ENCODE results near the gene POLR1C.

The POLR1C gene

DNA sequence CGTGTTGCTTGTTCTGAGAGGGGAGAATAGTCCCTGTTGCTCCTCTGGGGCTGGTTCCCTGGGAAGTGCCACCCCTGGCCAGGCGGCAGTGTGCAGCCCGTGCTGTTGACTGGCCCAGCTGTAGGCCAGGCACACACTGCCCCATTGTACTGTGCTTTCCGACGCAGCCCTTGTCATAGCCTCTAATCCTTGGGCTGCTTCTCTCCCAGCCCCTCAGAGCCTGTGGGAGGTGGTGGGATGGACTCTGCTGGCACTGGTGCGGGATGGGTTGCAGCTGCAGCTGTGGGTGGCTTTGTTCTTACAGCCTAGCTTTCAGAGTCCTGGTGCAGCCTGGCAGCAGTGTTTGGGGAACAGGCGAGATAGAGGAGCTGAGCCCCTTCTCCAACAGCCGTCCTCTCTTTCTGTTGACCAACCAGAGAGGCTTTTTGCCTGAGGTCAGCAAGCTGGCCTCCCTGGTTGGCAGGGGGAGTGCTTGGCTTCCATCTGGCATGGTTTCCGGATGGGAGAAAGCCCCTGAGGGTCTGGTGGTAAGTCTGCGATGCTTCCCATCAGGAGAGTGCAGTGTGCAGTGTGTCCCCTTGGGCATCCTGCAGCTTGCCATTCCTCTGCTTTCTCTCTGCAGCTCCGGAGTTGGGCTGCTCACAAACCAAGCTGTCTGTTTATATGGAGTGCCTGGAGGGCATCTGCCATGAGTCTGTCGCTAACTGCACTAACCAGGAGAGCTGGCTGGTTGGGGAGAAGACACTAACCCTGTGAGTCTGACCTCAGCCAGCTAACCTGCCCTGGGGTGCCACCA, 27.4 kb upstream of the POLR1C start:
- H3K27me3 ChIP-seq (ENCODE audit: insufficient read depth, low read length) = no peaks in the 10 kb centered on the region
- no peak for TF ChIP-seq CTCF (IDR thresholded peaks at IDR 0.05; ENCODE audit: low read length)
- TF ChIP-seq EZH2 (IDR thresholded peaks at IDR 0.05; ENCODE audit: borderline replicate concordance, low read length) = no peak
- H3K9ac ChIP-seq (ENCODE audit: low read length) = no peak overlapping the region
- H4K20me1 ChIP-seq (ENCODE audit: insufficient read depth, low read length) = no peaks in the 10 kb centered on the region
- no peaks in the 10 kb centered on the region for H3K79me2 ChIP-seq (ENCODE audit: insufficient read depth, low read length)
- H2AFZ ChIP-seq (ENCODE audit: low read length) = no peak overlapping the region
- H3K27ac ChIP-seq (ENCODE audit: low read depth, low read length, poor library complexity, severe bottlenecking) = no peak overlapping the region
- no peaks in the 10 kb centered on the region for H3K9me2 ChIP-seq (ENCODE audit: low read depth, low read length)
- H3K4me1 ChIP-seq (ENCODE audit: insufficient read depth, low read length, severe bottlenecking) = peaks cover 6% of the 10 kb centered on the region
- no peaks in the 10 kb centered on the region for H3K36me3 ChIP-seq (ENCODE audit: insufficient read depth, low read length)
- H3F3A ChIP-seq (ENCODE audit: insufficient read depth, low read length) = no peaks in the 10 kb centered on the region
- H3K4me2 ChIP-seq (ENCODE audit: low read length) = no peak overlapping the region
- no peaks in the 10 kb centered on the region for H3K9me3 ChIP-seq (ENCODE audit: low read length)
- H3K4me3 ChIP-seq (ENCODE audit: low read depth, low read length, poor library complexity, severe bottlenecking) = no peak overlapping the region

GRCh38 chr6:43490523-43490939, 26.4 kb upstream of the POLR1C start:
- H3K9me2 ChIP-seq (ENCODE audit: low read depth, low read length) = no peaks in the 10 kb centered on the region
- H3K4me1 ChIP-seq (ENCODE audit: insufficient read depth, low read length, severe bottlenecking) = peaks cover 6% of the 10 kb centered on the region
- H3K27me3 ChIP-seq (ENCODE audit: insufficient read depth, low read length) = no peaks in the 10 kb centered on the region
- H3K9ac ChIP-seq (ENCODE audit: low read length) = no peak overlapping the region
- TF ChIP-seq CTCF (IDR thresholded peaks at IDR 0.05; ENCODE audit: low read length) (no peak), EZH2 (IDR thresholded peaks at IDR 0.05; ENCODE audit: borderline replicate concordance, low read length) (no peak)
- H2AFZ ChIP-seq (ENCODE audit: low read length) = no peak overlapping the region
- no peaks in the 10 kb centered on the region for H4K20me1 ChIP-seq (ENCODE audit: insufficient read depth, low read length)
- no peaks in the 10 kb centered on the region for H3K36me3 ChIP-seq (ENCODE audit: insufficient read depth, low read length)
- H3F3A ChIP-seq (ENCODE audit: insufficient read depth, low read length) = no peaks in the 10 kb centered on the region
- no peaks in the 10 kb centered on the region for H3K9me3 ChIP-seq (ENCODE audit: low read length)
- H3K79me2 ChIP-seq (ENCODE audit: insufficient read depth, low read length) = no peaks in the 10 kb centered on the region
- no peak overlapping the region for H3K4me3 ChIP-seq (ENCODE audit: low read depth, low read length, poor library complexity, severe bottlenecking)
- H3K27ac ChIP-seq (ENCODE audit: low read depth, low read length, poor library complexity, severe bottlenecking) = no peak overlapping the region
- H3K4me2 ChIP-seq (ENCODE audit: low read length) = no peak overlapping the region

DNA sequence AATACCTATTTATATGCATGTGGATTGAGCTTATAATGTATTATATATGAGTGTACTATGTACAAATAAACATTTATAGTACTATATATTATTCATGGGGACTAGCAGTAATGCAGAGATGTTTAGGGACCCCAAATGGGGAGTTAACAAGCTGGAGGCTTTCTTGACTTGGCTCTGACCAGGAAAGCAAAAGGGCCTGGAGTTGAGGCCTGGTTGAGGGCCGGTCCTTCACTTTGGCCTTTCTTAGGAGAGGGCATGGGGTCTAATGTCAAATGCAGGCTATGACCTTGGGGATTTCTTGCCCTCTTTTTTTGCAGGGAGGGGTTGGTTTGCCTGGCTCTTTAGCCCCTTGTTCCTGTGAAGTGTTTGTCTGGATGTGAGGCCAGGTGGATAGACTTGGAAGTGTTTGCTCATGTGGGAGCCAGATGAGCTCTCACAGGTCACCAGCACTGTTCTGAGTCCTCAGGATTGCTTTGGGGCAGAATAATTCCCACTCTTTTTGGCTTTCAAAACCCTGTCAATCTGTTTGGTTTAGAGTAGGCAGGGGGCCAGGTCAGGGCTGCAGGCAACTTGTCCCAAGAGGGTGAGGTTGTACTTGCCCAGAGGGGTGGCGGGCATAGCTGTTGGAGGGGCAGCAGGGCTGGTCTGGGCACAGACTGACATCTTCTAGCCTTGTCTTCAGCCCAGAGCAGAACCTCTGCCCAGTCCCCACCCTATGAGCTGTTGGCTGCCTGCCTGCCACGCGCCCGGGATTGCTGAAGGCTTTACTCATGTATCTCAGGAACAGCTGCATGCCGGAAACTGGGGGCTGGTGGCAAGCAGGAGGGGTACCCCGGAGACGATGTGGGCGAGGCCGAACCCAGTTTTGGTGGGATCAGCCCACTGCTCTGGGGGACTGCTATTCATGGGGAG, 24.9 kb upstream of the POLR1C start:
- Histone ChIP-seq H3K4me3 (ENCODE audit: low read depth, low read length, poor library complexity, severe bottlenecking) (no peak overlapping the region), H3K9me3 (ENCODE audit: low read length) (no peaks in the 10 kb centered on the region), H3K27ac (ENCODE audit: low read depth, low read length, poor library complexity, severe bottlenecking) (no peak overlapping the region), H3K79me2 (ENCODE audit: insufficient read depth, low read length) (no peaks in the 10 kb centered on the region), H2AFZ (ENCODE audit: low read length) (no peak overlapping the region), H3K9me2 (ENCODE audit: low read depth, low read length) (no peaks in the 10 kb centered on the region), H4K20me1 (ENCODE audit: insufficient read depth, low read length) (no peaks in the 10 kb centered on the region), H3K9ac (ENCODE audit: low read length) (no peak overlapping the region), H3F3A (ENCODE audit: insufficient read depth, low read length) (no peaks in the 10 kb centered on the region), H3K4me2 (ENCODE audit: low read length) (no peak overlapping the region), H3K36me3 (ENCODE audit: insufficient read depth, low read length) (no peaks in the 10 kb centered on the region), H3K27me3 (ENCODE audit: insufficient read depth, low read length) (no peaks in the 10 kb centered on the region), H3K4me1 (ENCODE audit: insufficient read depth, low read length, severe bottlenecking) (peaks cover 6% of the 10 kb centered on the region)
- no peak for TF ChIP-seq CTCF (IDR thresholded peaks at IDR 0.05; ENCODE audit: low read length)
- TF ChIP-seq EZH2 (IDR thresholded peaks at IDR 0.05; ENCODE audit: borderline replicate concordance, low read length) = no peak
